Tibial nerve (tissue), 4 donors: ENCODE data around the gene MLPH. TPM values are rescaled to one million over a fixed set of nuclear protein-coding genes. Genes with fewer than 3 reads are reported as not detected.

ENCODE experiments used
- DNase-seq, 2 donors: peaks; one replicate each; pipeline ENCODE4 v3.0.0-alpha.2; 2019; ENCODE audit warnings: low spot score in 2 of 2
- H3K27ac ChIP-seq, 4 donors: fragments of 200-600 bp; sonication (generic) in 3 of 4; one replicate each; pipeline ENCODE4 v1.5.1; 2017 to 2019; ENCODE audit warnings: mild to moderate bottlenecking in 1 of 4
- H3K27me3 ChIP-seq, 2 donors: fragments of 200-600 bp; sonication (generic) in 1 of 2; one replicate each; pipeline versions ENCODE4 v1.5.1 to v1.6.0; 2017 to 2019
- H3K36me3 ChIP-seq, 3 donors: fragments of 200-600 bp; sonication (generic); one replicate each; pipeline ENCODE4 v1.5.1; 2018 to 2019
- H3K4me1 ChIP-seq, 4 donors: fragments of 200-600 bp; sonication (generic) in 3 of 4; one replicate each; pipeline ENCODE4 v1.5.1; 2017 to 2019
- H3K4me3 ChIP-seq, 4 donors: fragments of 200-600 bp; sonication (generic) in 3 of 4; one replicate each; pipeline ENCODE4 v1.5.1; 2017 to 2019; ENCODE audit warnings: mild to moderate bottlenecking in 1 of 4, moderate library complexity in 1 of 4
- H3K9me3 ChIP-seq, 4 donors: fragments of 200-600 bp; sonication (generic) in 3 of 4; one replicate each; pipeline ENCODE4 v1.5.1; 2017 to 2019
- CTCF ChIP-seq, 5 experiments: fragments of 200-600 bp in 3 of 5; fragments of 450-650 bp in 2 of 5; sonication (generic) in 3 of 5; IDR thresholded peaks; one replicate each; pipeline ENCODE4 v1.5.1; 2016 to 2019; ENCODE audit warnings: antibody characterized with exemption in 5 of 5, mild to moderate bottlenecking in 3 of 5, moderate library complexity in 2 of 5
- EP300 ChIP-seq, 2 donors: sonication (generic); formaldehyde crosslinking; IDR thresholded peaks; one replicate each; pipeline ENCODE4 v1.6.1; 2017; ENCODE audit warnings: antibody characterized with exemption in 2 of 2, mild to moderate bottlenecking in 1 of 2
- POLR2A ChIP-seq, 2 donors: fragments of 450-650 bp; IDR thresholded peaks; one replicate each; pipeline ENCODE4 v1.6.1; 2017; ENCODE audit warnings: antibody characterized with exemption in 2 of 2, mild to moderate bottlenecking in 2 of 2, moderate library complexity in 2 of 2
- WGBS, 2 donors: methylation state at CpG; one replicate each; pipeline ENCODE4 v1.1.5; 2018; 5-methylcytosine and 5-hydroxymethylcytosine counted together
- total RNA-seq, 4 donors: library from RNA; depleted of rRNA; stranded (reverse); fragments of >200 nt; gene quantifications; one replicate each; pipeline ENCODE4 v1.1.0, GENCODE V29; 2016

Gene MLPH
- total RNA-seq, 4 donors from 2014 or later: 41.4 to 108 (median 62.1) TPM

- H3K36me3 ChIP-seq: no peaks in the 10 kb centered on the region
- H3K4me3 ChIP-seq: no peak overlapping the region
- no peaks in the 10 kb centered on the region for H3K9me3 ChIP-seq
- peaks cover 0 to 24% (median 4%) of the 10 kb centered on the region in 4 donors for H3K4me1 ChIP-seq
- no peak overlapping the region for H3K27ac ChIP-seq
- TF ChIP-seq EP300 (IDR thresholded peaks at IDR 0.05): no peak
- no peak for TF ChIP-seq POLR2A (IDR thresholded peaks at IDR 0.05)
- no peak for TF ChIP-seq CTCF (IDR thresholded peaks at IDR 0.05)
- no peaks in the 10 kb centered on the region for H3K27me3 ChIP-seq
- WGBS, 2 donors: 82 to 83% methylated on average over 8 of the region's 8 CpGs
- no peak for DNase-seq
Measured at GRCh38 chr2:237535385-237536082, 48.5 kb downstream of the MLPH start.

GRCh38 chr2:237536083-237536415 is 49.0 kb downstream of the MLPH start:
- TF ChIP-seq POLR2A (IDR thresholded peaks at IDR 0.05) (no peak), CTCF (IDR thresholded peaks at IDR 0.05) (no peak), EP300 (IDR thresholded peaks at IDR 0.05) (no peak)
- Histone ChIP-seq H3K27me3 (no peaks in the 10 kb centered on the region), H3K4me1 (peaks cover 0 to 29% (median 6%) of the 10 kb centered on the region in 4 donors), H3K4me3 (no peak overlapping the region), H3K9me3 (no peaks in the 10 kb centered on the region), H3K36me3 (no peaks in the 10 kb centered on the region), H3K27ac (no peak overlapping the region)
- no peak for DNase-seq
- 73 to 88% methylated on average over 5 of the region's 5 CpGs for WGBS, 2 donors

- 84 to 88% methylated on average over 7 to 9 of the region's 9 CpGs for WGBS, 2 donors
- no peaks in the 10 kb centered on the region for H3K36me3 ChIP-seq
- no peak for DNase-seq
Measured at GRCh38 chr2:237536617-237537016, 49.6 kb downstream of the MLPH start.

GRCh38 chr2:237538001-237538720 is 51.1 kb downstream of the MLPH start:
- 60 to 70% methylated on average over 29 of the region's 29 CpGs for WGBS, 2 donors
- no peak overlapping the region for H3K27ac ChIP-seq
- peaks cover 0 to 32% (median 6%) of the 10 kb centered on the region in 4 donors for H3K4me1 ChIP-seq
- H3K4me3 ChIP-seq: no peak overlapping the region
- H3K9me3 ChIP-seq: peaks cover 0 to 7% (median 0%) of the 10 kb centered on the region in 4 donors
- H3K36me3 ChIP-seq: no peaks in the 10 kb centered on the region
- no peak for DNase-seq
- TF ChIP-seq POLR2A (IDR thresholded peaks at IDR 0.05) (no peak), EP300 (IDR thresholded peaks at IDR 0.05) (no peak), CTCF (IDR thresholded peaks at IDR 0.05) (no peak)
- no peaks in the 10 kb centered on the region for H3K27me3 ChIP-seq

More at GRCh38 chr2:237536617-237537016, 49.6 kb downstream of the MLPH start:
- H3K4me3 ChIP-seq: no peak overlapping the region
- H3K27me3 ChIP-seq: no peaks in the 10 kb centered on the region
- no peak for TF ChIP-seq CTCF (IDR thresholded peaks at IDR 0.05)
- TF ChIP-seq EP300 (IDR thresholded peaks at IDR 0.05): no peak
- no peak for TF ChIP-seq POLR2A (IDR thresholded peaks at IDR 0.05)
- H3K27ac ChIP-seq: no peak overlapping the region
- H3K9me3 ChIP-seq: no peaks in the 10 kb centered on the region
- peaks cover 0 to 32% (median 6%) of the 10 kb centered on the region in 4 donors for H3K4me1 ChIP-seq

GRCh38 chr2:237538901-237539300 is 51.9 kb downstream of the MLPH start:
- 73 to 78% methylated on average over 18 of the region's 18 CpGs for whole genome bisulfite sequencing, 2 donors

More at GRCh38 chr2:237538901-237539300, 51.9 kb downstream of the MLPH start:
- H3K4me1 ChIP-seq: peaks cover 0 to 32% (median 6%) of the 10 kb centered on the region in 4 donors
- TF ChIP-seq EP300 (IDR thresholded peaks at IDR 0.05) (no peak), CTCF (IDR thresholded peaks at IDR 0.05) (no peak)
- no peak overlapping the region for H3K4me3 ChIP-seq
- H3K9me3 ChIP-seq: peaks cover 0 to 7% (median 0%) of the 10 kb centered on the region in 4 donors
- H3K27ac ChIP-seq: no peak overlapping the region
- no peak for DNase-seq
- H3K27me3 ChIP-seq: no peaks in the 10 kb centered on the region
- no peaks in the 10 kb centered on the region for H3K36me3 ChIP-seq
